SK-N-SH (cell line): ENCODE data around the gene FRMD1. TPM values are rescaled to one million over a fixed set of nuclear protein-coding genes. Genes with fewer than 3 reads are reported as not detected.

ENCODE experiments used
- CTCF ChIA-PET: fragments of 300-600, 350-600 bp; formaldehyde crosslinking; extraction: SDS; loops from one replicate; lab custom pipeline; 2021; lab: Yijun Ruan, JAX
- POLR2A ChIA-PET: fragments of 350-600 bp; sonication (Branson Sonifier 250); formaldehyde crosslinking; extraction: SDS; loops from one replicate; lab custom pipeline; 2020; ENCODE audit warnings: antibody characterized with exemption, inconsistent platforms; lab: Yijun Ruan, JAX
- DNase-seq: peaks from one replicate; pipeline ENCODE4 v3.0.0; 2012
- H2AFZ ChIP-seq: fragments of 200-600 bp; sonication (generic); 2 replicates; pipeline ENCODE4 v1.8.1; 2016; ENCODE audit warnings: antibody characterized with exemption, mild to moderate bottlenecking, low read depth
- H3F3A ChIP-seq: fragments of 200-600 bp; sonication (generic); replicated peaks from 2 replicates; pipeline ENCODE3; 2016; ENCODE audit warnings: antibody characterized with exemption, mild to moderate bottlenecking; ENCODE audit not compliant: insufficient read depth
- H3K27ac ChIP-seq, 2 experiments: fragments of 200-500 bp in 1 of 2; fragments of 200-600 bp in 1 of 2; sonication (Bioruptor generic) in 1 of 2; sonication (generic), shearing (Covaris generic) in 1 of 2; 2 replicates each; pipeline versions ENCODE4 v1.5.1 to v1.6.1; 2014 to 2016; ENCODE audit warnings: low read depth in 2 of 2, inconsistent platforms in 1 of 2, low read length in 1 of 2, mild to moderate bottlenecking in 1 of 2, mixed read lengths in 1 of 2
- H3K27me3 ChIP-seq: fragments of 200-600 bp; sonication (generic), shearing (Covaris generic); 2 replicates; pipeline ENCODE4 v1.6.1; 2016; ENCODE audit warnings: mixed run types; ENCODE audit not compliant: insufficient read depth
- H3K36me3 ChIP-seq, 2 experiments: fragments of 200-500 bp in 1 of 2; fragments of 200-600 bp in 1 of 2; sonication (Bioruptor generic) in 1 of 2; sonication (generic) in 1 of 2; replicated peaks in 1 of 2; 2 replicates each; pipeline versions ENCODE3 to v1.5.1; 2014 to 2016; ENCODE audit warnings: low read length in 1 of 2, mild to moderate bottlenecking in 1 of 2; ENCODE audit not compliant: insufficient read depth in 2 of 2, control insufficient read depth in 1 of 2
- H3K4me1 ChIP-seq, 2 experiments: fragments of 200-500 bp in 1 of 2; fragments of 200-600 bp in 1 of 2; sonication (Bioruptor generic) in 1 of 2; sonication (generic), shearing (Covaris generic) in 1 of 2; 2 replicates each; pipeline versions ENCODE4 v1.5.1 to v1.6.1; 2014 to 2016; ENCODE audit warnings: low read depth in 1 of 2, low read length in 1 of 2, mixed run types in 1 of 2; ENCODE audit not compliant: insufficient read depth in 2 of 2, control insufficient read depth in 1 of 2
- H3K4me2 ChIP-seq: fragments of 200-600 bp; sonication (generic), shearing (Covaris generic); 2 replicates; pipeline ENCODE4 v1.6.1; 2017; ENCODE audit warnings: mixed run types
- H3K4me3 ChIP-seq, 2 experiments: fragments of 200-500 bp in 1 of 2; fragments of 200-600 bp in 1 of 2; sonication (Bioruptor generic) in 1 of 2; sonication (generic), shearing (Covaris generic) in 1 of 2; 2 replicates each; pipeline versions ENCODE4 v1.5.1 to v1.8.1; 2014 to 2016; ENCODE audit warnings: low read depth in 2 of 2, inconsistent platforms in 1 of 2, low read length in 1 of 2, mild to moderate bottlenecking in 1 of 2, mixed read lengths in 1 of 2, moderate library complexity in 1 of 2
- H3K79me2 ChIP-seq: fragments of 200-600 bp; sonication (generic); 2 replicates; pipeline ENCODE4 v1.8.1; 2017; ENCODE audit warnings: mild to moderate bottlenecking; ENCODE audit not compliant: insufficient read depth
- H3K9ac ChIP-seq: fragments of 200-600 bp; sonication (generic); 2 replicates; pipeline ENCODE4 v1.6.1; 2017; ENCODE audit warnings: mixed run types
- H3K9me2 ChIP-seq: fragments of 200-600 bp; sonication (generic); 2 replicates; pipeline ENCODE4 v1.6.1; 2017; ENCODE audit warnings: mixed run types
- H3K9me3 ChIP-seq: fragments of 200-600 bp; sonication (generic); 2 replicates; pipeline ENCODE4 v1.6.1; 2017; ENCODE audit warnings: mixed run types, mild to moderate bottlenecking, moderate library complexity
- H4K20me1 ChIP-seq: fragments of 200-600 bp; sonication (generic); 2 replicates; pipeline ENCODE4 v1.6.1; 2017; ENCODE audit warnings: mild to moderate bottlenecking, mixed run types; ENCODE audit not compliant: insufficient read depth
- ELF1 ChIP-seq: IDR thresholded peaks from 2 replicates; pipeline ENCODE4 v1.4.0; 2012
- FOSL2 ChIP-seq: IDR thresholded peaks from 2 replicates; pipeline ENCODE4 v1.4.0; 2012; ENCODE audit warnings: low read depth, mild to moderate bottlenecking, moderate library complexity, borderline replicate concordance
- FOXM1 ChIP-seq: IDR thresholded peaks from 2 replicates; pipeline ENCODE4 v1.4.0; 2012; ENCODE audit warnings: low read depth, mild to moderate bottlenecking
- GATA2 ChIP-seq: sonication (generic); formaldehyde crosslinking; IDR thresholded peaks from 2 replicates; pipeline ENCODE4 v1.5.0; 2020; ENCODE audit warnings: mild to moderate bottlenecking, missing genetic modification reagents
- MEF2A ChIP-seq: IDR thresholded peaks from 2 replicates; pipeline ENCODE4 v1.4.0; 2012; ENCODE audit warnings: low read depth, borderline replicate concordance
- MXI1 ChIP-seq: IDR thresholded peaks from 2 replicates; pipeline ENCODE4 v1.6.1; 2012; ENCODE audit warnings: mild to moderate bottlenecking, low read depth, low read length, improper control_type of control experiment
- NFIC ChIP-seq: IDR thresholded peaks from 2 replicates; pipeline ENCODE4 v1.4.0; 2012; ENCODE audit warnings: borderline replicate concordance
- NRF1 ChIP-seq: IDR thresholded peaks from 2 replicates; pipeline ENCODE4 v1.6.1; 2012; ENCODE audit warnings: low read depth, mild to moderate bottlenecking, low read length
- POLR2AphosphoS5 ChIP-seq: IDR thresholded peaks from 2 replicates; pipeline ENCODE4 v1.6.1; 2012; ENCODE audit warnings: low read depth, low read length
- RAD21 ChIP-seq: IDR thresholded peaks from 2 replicates; pipeline ENCODE4 v1.6.1; 2012; ENCODE audit warnings: mild to moderate bottlenecking, low read length
- RCOR1 ChIP-seq: fragments of 150-350 bp; IDR thresholded peaks from 2 replicates; pipeline ENCODE4 v1.6.1; 2017; ENCODE audit warnings: antibody characterized with exemption, low read length
- SIN3A ChIP-seq: IDR thresholded peaks from 2 replicates; pipeline ENCODE4 v1.6.1; 2012; ENCODE audit warnings: low read depth, mild to moderate bottlenecking, low read length, moderate library complexity, borderline replicate concordance
- SMC3 ChIP-seq: IDR thresholded peaks from 2 replicates; pipeline ENCODE4 v1.6.1; 2012; ENCODE audit warnings: low read depth, low read length, improper control_type of control experiment
- TAF1 ChIP-seq: IDR thresholded peaks from 2 replicates; pipeline ENCODE4 v1.6.1; 2012; ENCODE audit warnings: low read depth, mild to moderate bottlenecking, low read length, moderate library complexity, borderline replicate concordance
- TCF12 ChIP-seq: IDR thresholded peaks from 2 replicates; pipeline ENCODE4 v1.4.0; 2012
- ZBTB33 ChIP-seq: IDR thresholded peaks from 2 replicates; pipeline ENCODE4 v1.4.0; 2012; ENCODE audit warnings: low read depth, borderline replicate concordance
- WGBS: methylation state at CpG from one replicate; pipeline ENCODE4 v1.1.6; 2017; ENCODE audit warnings: low lambda C conversion rate; 5-methylcytosine and 5-hydroxymethylcytosine counted together
- polyA plus RNA-seq, 3 experiments: library from polyadenylated mRNA; depleted of rRNA; stranded (reverse); fragments of >200 nt; gene quantifications; 2 replicates each; pipeline ENCODE4 v1.2.3, GENCODE V29; 2012
- TF ChIP-seq, protein P1 (sequence below): fragments of 150-350 bp; IDR thresholded peaks from 2 replicates; pipeline ENCODE4 v1.6.1; 2016; ENCODE audit warnings: mild to moderate bottlenecking, low read depth, low read length
- TF ChIP-seq, protein P2 (sequence below): fragments of 150-350 bp; IDR thresholded peaks from 2 replicates; pipeline ENCODE4 v1.6.1; 2017; ENCODE audit warnings: antibody characterized with exemption, low read length, low read depth, borderline replicate concordance
- TF ChIP-seq, protein P3 (sequence below): IDR thresholded peaks from 2 replicates; pipeline ENCODE4 v1.4.0; 2012; ENCODE audit warnings: low read depth
- TF ChIP-seq, protein P4 (sequence below): IDR thresholded peaks from 2 replicates; pipeline ENCODE4 v1.4.0; 2012; ENCODE audit warnings: low read depth, borderline replicate concordance

Gene FRMD1
- polyA plus RNA-seq, 1 of the 3 experiments (the other 2 are of a cell fraction), result not detected

DNA sequence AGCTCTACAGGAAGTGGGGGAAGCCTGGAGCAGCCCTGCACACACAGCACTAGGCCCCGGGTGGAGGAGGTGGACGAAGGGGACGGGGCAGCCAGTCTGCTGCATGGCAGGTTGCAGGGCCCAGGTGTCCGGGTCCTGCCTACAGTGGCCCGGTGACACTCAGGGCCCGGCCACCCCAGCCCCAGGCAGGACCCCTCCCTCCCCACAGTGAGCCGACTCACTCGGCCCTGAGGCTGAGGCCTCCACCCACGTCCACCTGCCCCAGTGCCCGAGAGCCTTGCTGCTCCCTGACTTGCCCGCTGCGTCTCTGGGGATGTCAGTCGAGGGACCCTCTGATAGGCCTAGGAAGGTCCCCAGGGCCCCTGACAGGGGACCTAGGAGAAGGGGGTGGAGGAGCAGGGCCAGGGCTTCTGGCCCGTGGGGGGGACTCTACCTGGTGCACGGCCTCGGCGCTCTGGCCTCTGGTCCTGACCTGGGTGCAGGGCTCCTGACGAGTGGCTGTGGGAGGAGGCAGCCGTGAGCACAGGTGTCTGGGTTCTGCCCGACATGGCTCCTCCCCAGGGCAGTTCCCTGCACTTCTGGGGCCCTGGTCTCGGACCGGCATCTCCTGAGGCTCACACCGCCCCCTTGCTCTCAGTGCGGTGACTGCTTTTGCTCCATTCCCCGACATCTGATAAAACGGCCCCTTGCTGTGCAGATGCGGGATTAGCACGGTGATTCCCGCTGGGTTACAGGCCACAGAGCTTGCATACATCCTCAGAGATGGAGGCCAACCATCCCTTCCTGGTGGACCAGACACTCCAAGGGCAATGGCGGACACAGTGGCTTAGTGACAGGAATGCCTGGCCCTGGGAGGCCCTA, 20.1 kb downstream of the FRMD1 start:
- no peaks in the 10 kb centered on the region for H3K27me3 ChIP-seq
- ChIA-PET POLR2A (no interaction called here), CTCF (interaction anchor here (1.2 to 2.4 kb wide), 5 partner anchors 11 to 99 kb away, joined by 5 to 32 read pairs (median 7); no protein-coding TSS in a partner anchor)
- whole genome bisulfite sequencing, result 63% methylated on average over 9 of the region's 30 CpGs
- H3F3A ChIP-seq, result no peaks in the 10 kb centered on the region
- H3K4me1 ChIP-seq, result peaks cover 0 to 14% of the 10 kb centered on the region in 2 experiments; a peak in 1 of 4 replicates
- H3K27ac ChIP-seq, result no peak overlapping the region
- no peak overlapping the region for H3K4me2 ChIP-seq
- no peaks in the 10 kb centered on the region for H4K20me1 ChIP-seq
- no peak overlapping the region for H2AFZ ChIP-seq
- H3K9me2 ChIP-seq, result no peaks in the 10 kb centered on the region
- DNase-seq, result no peak
- no peaks in the 10 kb centered on the region for H3K9me3 ChIP-seq
- no peak overlapping the region for H3K9ac ChIP-seq
- no peak overlapping the region for H3K4me3 ChIP-seq
- no peaks in the 10 kb centered on the region for H3K79me2 ChIP-seq
- H3K36me3 ChIP-seq, result no peaks in the 10 kb centered on the region
- no peak for TF ChIP-seq NFIC
- TF ChIP-seq SMC3, result no peak
- TF ChIP-seq FOXM1, result no peak
- no peak for TF ChIP-seq NRF1
- TF ChIP-seq, protein P1, sequence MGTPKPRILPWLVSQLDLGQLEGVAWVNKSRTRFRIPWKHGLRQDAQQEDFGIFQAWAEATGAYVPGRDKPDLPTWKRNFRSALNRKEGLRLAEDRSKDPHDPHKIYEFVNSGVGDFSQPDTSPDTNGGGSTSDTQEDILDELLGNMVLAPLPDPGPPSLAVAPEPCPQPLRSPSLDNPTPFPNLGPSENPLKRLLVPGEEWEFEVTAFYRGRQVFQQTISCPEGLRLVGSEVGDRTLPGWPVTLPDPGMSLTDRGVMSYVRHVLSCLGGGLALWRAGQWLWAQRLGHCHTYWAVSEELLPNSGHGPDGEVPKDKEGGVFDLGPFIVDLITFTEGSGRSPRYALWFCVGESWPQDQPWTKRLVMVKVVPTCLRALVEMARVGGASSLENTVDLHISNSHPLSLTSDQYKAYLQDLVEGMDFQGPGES, result no peak
- no peak for TF ChIP-seq GATA2 (CRISPR knock-in tag)
- TF ChIP-seq MEF2A, result no peak
- no peak for TF ChIP-seq ZBTB33
- no peak for TF ChIP-seq SIN3A

- H3K4me3 ChIP-seq, result no peak overlapping the region
- ChIA-PET CTCF (interaction anchor here (1.0 to 1.4 kb wide), 2 partner anchors 10 to 90 kb away, joined by 3 to 5 read pairs; no protein-coding TSS in a partner anchor), POLR2A (no interaction called here)
- WGBS, result 56% methylated on average over 14 of the region's 14 CpGs
- H3K4me1 ChIP-seq, result peaks cover 0 to 14% of the 10 kb centered on the region in 2 experiments; a peak in 1 of 4 replicates
- H3K36me3 ChIP-seq, result no peaks in the 10 kb centered on the region
- no peaks in the 10 kb centered on the region for H3K27me3 ChIP-seq
- H3K27ac ChIP-seq, result no peak overlapping the region
- no peaks in the 10 kb centered on the region for H3K9me2 ChIP-seq
- H3K9me3 ChIP-seq, result no peaks in the 10 kb centered on the region
- DNase-seq, result no peak
- H3F3A ChIP-seq, result no peaks in the 10 kb centered on the region
- H3K4me2 ChIP-seq, result no peak overlapping the region
- no peaks in the 10 kb centered on the region for H3K79me2 ChIP-seq
- H4K20me1 ChIP-seq, result no peaks in the 10 kb centered on the region
- H2AFZ ChIP-seq, result no peak overlapping the region
- H3K9ac ChIP-seq, result no peak overlapping the region
- TF ChIP-seq ELF1 (no peak), MXI1 (no peak), TCF12 (no peak), RAD21 (no peak), POLR2AphosphoS5 (no peak), FOSL2 (no peak), FOXM1 (no peak), TAF1 (no peak), RCOR1 (no peak), NRF1 (no peak), ZBTB33 (no peak)
- TF ChIP-seq, protein P2, sequence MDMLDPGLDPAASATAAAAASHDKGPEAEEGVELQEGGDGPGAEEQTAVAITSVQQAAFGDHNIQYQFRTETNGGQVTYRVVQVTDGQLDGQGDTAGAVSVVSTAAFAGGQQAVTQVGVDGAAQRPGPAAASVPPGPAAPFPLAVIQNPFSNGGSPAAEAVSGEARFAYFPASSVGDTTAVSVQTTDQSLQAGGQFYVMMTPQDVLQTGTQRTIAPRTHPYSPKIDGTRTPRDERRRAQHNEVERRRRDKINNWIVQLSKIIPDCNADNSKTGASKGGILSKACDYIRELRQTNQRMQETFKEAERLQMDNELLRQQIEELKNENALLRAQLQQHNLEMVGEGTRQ, result no peak
- TF ChIP-seq, protein P3, sequence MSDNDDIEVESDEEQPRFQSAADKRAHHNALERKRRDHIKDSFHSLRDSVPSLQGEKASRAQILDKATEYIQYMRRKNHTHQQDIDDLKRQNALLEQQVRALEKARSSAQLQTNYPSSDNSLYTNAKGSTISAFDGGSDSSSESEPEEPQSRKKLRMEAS, result no peak
- TF ChIP-seq, protein P4, sequence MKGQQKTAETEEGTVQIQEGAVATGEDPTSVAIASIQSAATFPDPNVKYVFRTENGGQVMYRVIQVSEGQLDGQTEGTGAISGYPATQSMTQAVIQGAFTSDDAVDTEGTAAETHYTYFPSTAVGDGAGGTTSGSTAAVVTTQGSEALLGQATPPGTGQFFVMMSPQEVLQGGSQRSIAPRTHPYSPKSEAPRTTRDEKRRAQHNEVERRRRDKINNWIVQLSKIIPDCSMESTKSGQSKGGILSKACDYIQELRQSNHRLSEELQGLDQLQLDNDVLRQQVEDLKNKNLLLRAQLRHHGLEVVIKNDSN, result no peak
Measured at GRCh38 chr6:168057836-168058235, 21.2 kb downstream of the FRMD1 start.
